Smooth muscle cell (in vitro differentiated cells): ENCODE data around the gene HEPACAM. TPM values are rescaled to one million over a fixed set of nuclear protein-coding genes. Genes with fewer than 3 reads are reported as not detected.

Experiments
- DNase-seq: peaks from one replicate; lab custom pipeline; 2025; ENCODE audit not compliant: unreplicated experiment; lab: John Stamatoyannopoulos, UW
- H2AFZ ChIP-seq: fragments of 200-600 bp; sonication (generic); 2 replicates; pipeline ENCODE4 v1.6.0; 2016; ENCODE audit warnings: antibody characterized with exemption, low read depth, mild to moderate bottlenecking
- H3F3A ChIP-seq: fragments of 200-600 bp; sonication (generic); 2 replicates; pipeline ENCODE4 v1.6.0; 2017; ENCODE audit warnings: antibody characterized with exemption, low read depth
- H3K27ac ChIP-seq: fragments of 200-600 bp; sonication (generic); 2 replicates; pipeline ENCODE4 v1.5.1; 2016; ENCODE audit warnings: low read depth, mild to moderate bottlenecking
- H3K27me3 ChIP-seq: fragments of 200-600 bp; sonication (generic); 2 replicates; pipeline ENCODE4 v1.6.1; 2016; ENCODE audit warnings: low read depth, mild to moderate bottlenecking
- H3K36me3 ChIP-seq: fragments of 200-600 bp; sonication (generic); 2 replicates; pipeline ENCODE4 v1.5.1; 2016; ENCODE audit warnings: low read depth
- H3K4me1 ChIP-seq: fragments of 200-600 bp; sonication (generic); 2 replicates; pipeline ENCODE4 v1.5.1; 2016; ENCODE audit warnings: low read depth
- H3K4me2 ChIP-seq: fragments of 200-600 bp; sonication (generic); 2 replicates; pipeline ENCODE4 v1.6.0; 2016; ENCODE audit warnings: mild to moderate bottlenecking
- H3K4me3 ChIP-seq: fragments of 200-600 bp; sonication (generic); 2 replicates; pipeline ENCODE4 v1.5.1; 2016; ENCODE audit warnings: mild to moderate bottlenecking
- H3K79me2 ChIP-seq: fragments of 200-600 bp; sonication (generic); 2 replicates; pipeline ENCODE4 v1.6.0; 2016; ENCODE audit warnings: low read depth, mild to moderate bottlenecking
- H3K9ac ChIP-seq: fragments of 200-600 bp; sonication (generic); 2 replicates; pipeline ENCODE4 v1.6.0; 2016; ENCODE audit warnings: low read depth
- H3K9me3 ChIP-seq: fragments of 200-600 bp; sonication (generic); replicated peaks from 2 replicates; pipeline ENCODE4 v1.5.1; 2016; ENCODE audit warnings: low read depth
- H4K20me1 ChIP-seq: fragments of 200-600 bp; sonication (generic); 2 replicates; pipeline ENCODE4 v1.6.0; 2016; ENCODE audit warnings: low read depth
- CTCF ChIP-seq: fragments of 200-600 bp; sonication (generic); IDR thresholded peaks from 2 replicates; pipeline ENCODE4 v1.5.1; 2017; ENCODE audit warnings: borderline replicate concordance, mild to moderate bottlenecking, antibody characterized with exemption; ENCODE audit not compliant: insufficient read depth, poor library complexity, severe bottlenecking
- WGBS: methylation state at CpG from one replicate; pipeline ENCODE4 v1.1.7; 2016; ENCODE audit warnings: low lambda C conversion rate; 5-methylcytosine and 5-hydroxymethylcytosine counted together
- polyA plus RNA-seq: library from polyadenylated mRNA; unstranded; fragments of >200 nt; fragmentation: Nextera tagmentation; extraction: Ambion mirVana; gene quantifications from 2 replicates; pipeline ENCODE4 v1.2.1, GENCODE V29; 2016
- total RNA-seq: library from RNA; depleted of rRNA; stranded (reverse); fragments of >200 nt; gene quantifications from 2 replicates; pipeline ENCODE4 v1.2.3, GENCODE V29; 2014

Gene HEPACAM
- total and polyA plus RNA-seq, 2 experiments from 2014 or later = not detected

- Histone ChIP-seq H3K4me3 (no peak overlapping the region), H3K4me1 (no peaks in the 10 kb centered on the region), H3K4me2 (no peak overlapping the region), H3K9me3 (no peaks in the 10 kb centered on the region), H3K9ac (no peak overlapping the region), H3K27me3 (no peaks in the 10 kb centered on the region), H3K79me2 (no peaks in the 10 kb centered on the region), H3K36me3 (no peaks in the 10 kb centered on the region), H4K20me1 (no peaks in the 10 kb centered on the region), H3K27ac (no peak overlapping the region), H2AFZ (no peak overlapping the region), H3F3A (no peaks in the 10 kb centered on the region)
- WGBS = 78% methylated on average over 11 of the region's 11 CpGs
- no peak for TF ChIP-seq CTCF
- no peak for DNase-seq
These were observed 53.3 kb downstream of the HEPACAM start for GRCh38 chr11:124882339-124883071.

DNA sequence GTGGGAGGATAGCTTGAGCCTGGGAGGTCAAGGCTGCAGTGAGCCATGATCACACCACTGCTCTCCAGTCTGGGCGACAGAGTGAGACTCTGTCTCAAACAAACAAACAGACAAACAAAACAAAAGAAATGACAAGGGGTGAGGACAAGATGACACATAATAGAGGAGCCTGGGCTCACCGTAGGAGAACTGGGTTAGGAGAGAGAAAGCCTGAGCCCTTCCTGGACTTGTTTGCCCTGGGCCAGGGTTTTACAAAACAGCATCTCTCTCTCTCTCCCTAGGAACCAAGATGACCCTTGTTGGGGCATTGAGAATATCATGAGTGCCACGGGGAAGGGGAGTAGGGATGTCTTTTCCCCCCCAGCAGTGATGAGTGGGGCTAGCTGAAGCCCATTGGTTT lies 54.9 kb downstream of the HEPACAM start:
- H3K4me3 ChIP-seq = no peak overlapping the region
- no peaks in the 10 kb centered on the region for H3F3A ChIP-seq
- peaks cover under 1% of the 10 kb centered on the region for H3K27me3 ChIP-seq
- no peak overlapping the region for H2AFZ ChIP-seq
- 87% methylated on average over 3 of the region's 3 CpGs for WGBS
- no peak overlapping the region for H3K27ac ChIP-seq
- no peaks in the 10 kb centered on the region for H3K36me3 ChIP-seq
- no peaks in the 10 kb centered on the region for H3K9me3 ChIP-seq
- H3K79me2 ChIP-seq = no peaks in the 10 kb centered on the region
- H3K9ac ChIP-seq = no peak overlapping the region
- no peak overlapping the region for H3K4me2 ChIP-seq
- DNase-seq = no peak
- no peaks in the 10 kb centered on the region for H3K4me1 ChIP-seq
- TF ChIP-seq CTCF = no peak
- no peaks in the 10 kb centered on the region for H4K20me1 ChIP-seq

- peaks cover 7% of the 10 kb centered on the region for H3K27me3 ChIP-seq
- no peak overlapping the region for H2AFZ ChIP-seq
- no peak for DNase-seq
- H4K20me1 ChIP-seq = no peaks in the 10 kb centered on the region
- no peak for TF ChIP-seq CTCF
- H3K4me3 ChIP-seq = no peak overlapping the region
- H3K9ac ChIP-seq = no peak overlapping the region
- no peak overlapping the region for H3K27ac ChIP-seq
- H3K36me3 ChIP-seq = no peaks in the 10 kb centered on the region
- no peaks in the 10 kb centered on the region for H3F3A ChIP-seq
- 93% methylated on average over 10 of the region's 10 CpGs for WGBS
- no peak overlapping the region for H3K4me2 ChIP-seq
- no peaks in the 10 kb centered on the region for H3K4me1 ChIP-seq
- no peaks in the 10 kb centered on the region for H3K9me3 ChIP-seq
- H3K79me2 ChIP-seq = no peaks in the 10 kb centered on the region
These were observed 55.6 kb downstream of the HEPACAM start for GRCh38 chr11:124880290-124880611.
